ENCODE data around the gene PECR. TPM values are rescaled to one million over a fixed set of nuclear protein-coding genes. Genes with fewer than 3 reads are reported as not detected.

The PECR gene
- polyA plus RNA-seq, 3 donors = 6.1 to 58.6 (median 20.0) TPM

Other genes with a start within 250 kb of the PECR start
- gene MREG, start 68.3 kb downstream of the PECR start, polyA plus RNA-seq = 1 to 10 TPM in 2 of 3 donors, under 1 TPM in 1; 0.85 to 3.5 (median 2.3) TPM
- gene TMEM169, start 110 bp upstream of the PECR start, polyA plus RNA-seq = under 1 TPM in 2 of 3 donors, not detected in 1; 0.28 to 0.62 TPM
- gene XRCC5, start 27.5 kb upstream of the PECR start, polyA plus RNA-seq = 10 to 100 TPM; 47.1 to 86.4 (median 85.7) TPM

All from adipose tissue (tissue), 3 donors.